Stimulated activated naive B cell treated with anti-CD40 and anti-IgM and Interleukin-4, amounts not matched to agents 10 μg/mL and 1 μg/mL and 100 μg/mL, for 72 hours (primary cell): Measurements from ENCODE around the gene ZFP36L2.

ENCODE experiments used
- ATAC-seq, 2 donors: fragments of 150-1000 bp; cut with Tn5 transposase; replicated peaks; 2 replicates each; pipeline ENCODE4 v1.10.0; 2021; ENCODE audit warnings: moderate library complexity in 1 of 2
- DNase-seq: peaks from one replicate; pipeline ENCODE4 v3.0.0; 2021
- H3K27ac Mint-ChIP-seq: one replicate; pipeline ENCODE4 v1.8.0; 2022; ENCODE audit warnings: mild to moderate bottlenecking, mixed read lengths
- H3K27me3 Mint-ChIP-seq, 2 donors: one replicate each; pipeline ENCODE4 v1.8.0; 2022; ENCODE audit warnings: mixed read lengths in 2 of 2
- H3K36me3 Mint-ChIP-seq, 2 donors: one replicate each; pipeline ENCODE4 v1.8.0; 2022; ENCODE audit warnings: mixed read lengths in 2 of 2, mild to moderate bottlenecking in 1 of 2
- H3K4me1 Mint-ChIP-seq, 2 donors: one replicate each; pipeline ENCODE4 v1.8.0; 2022; ENCODE audit warnings: mixed read lengths in 2 of 2, mild to moderate bottlenecking in 1 of 2
- H3K4me3 Mint-ChIP-seq, 2 donors: one replicate each; pipeline ENCODE4 v1.8.0; 2022; ENCODE audit warnings: mild to moderate bottlenecking in 2 of 2, mixed read lengths in 2 of 2, moderate library complexity in 1 of 2
- H3K9me3 Mint-ChIP-seq, 2 donors: one replicate each; pipeline ENCODE4 v1.8.0; 2022; ENCODE audit warnings: mixed read lengths in 2 of 2, mild to moderate bottlenecking in 1 of 2

The ZFP36L2 gene

GRCh38 chr2:43226558-43226954, at the start of gene ZFP36L2:
TSS of gene ZFP36L2 (minus strand) at chr2:43226606. CDS start at chr2:43226315, 291 bp downstream.
- Mint-ChIP-seq H3K27ac (peak within 1 kb of the TSS; percentile 99), H3K9me3 (no peaks in the 10 kb centered on the region), H3K36me3 (peaks cover 21 to 47% of the 10 kb centered on the region in 2 donors), H3K27me3 (peaks cover 0 to 4% of the 10 kb centered on the region in 2 donors), H3K4me1 (peaks cover 27 to 76% of the 10 kb centered on the region in 2 donors), H3K4me3 (peak within 1 kb of the TSS; percentile 89 to 94)
- DNase-seq (peak; percentile 93), ATAC-seq (peak; percentile 74 to 80)

- H3K4me3 Mint-ChIP-seq: no peak overlapping the region
- H3K27me3 Mint-ChIP-seq: no peaks in the 10 kb centered on the region
- H3K4me1 Mint-ChIP-seq: peaks cover 7 to 14% of the 10 kb centered on the region in 2 donors
- H3K36me3 Mint-ChIP-seq: peaks cover 38 to 59% of the 10 kb centered on the region in 2 donors
- H3K9me3 Mint-ChIP-seq: no peaks in the 10 kb centered on the region
- ATAC-seq (no peak), DNase-seq (no peak)
- H3K27ac Mint-ChIP-seq: no peak overlapping the region
Measured at GRCh38 chr2:43274721-43275120, 48.3 kb upstream of the ZFP36L2 start.

GRCh38 chr2:43274055-43274454, 47.6 kb upstream of the ZFP36L2 start:
- Mint-ChIP-seq H3K4me1 (peaks cover 7 to 14% of the 10 kb centered on the region in 2 donors), H3K27ac (peak overlapping the region; percentile 73), H3K27me3 (no peaks in the 10 kb centered on the region)

GRCh38 chr2:43273529-43273928, 47.1 kb upstream of the ZFP36L2 start:
- H3K27me3 Mint-ChIP-seq: no peaks in the 10 kb centered on the region
- peaks cover 7 to 14% of the 10 kb centered on the region in 2 donors for H3K4me1 Mint-ChIP-seq
- H3K9me3 Mint-ChIP-seq: no peaks in the 10 kb centered on the region
- ATAC-seq (peak; percentile 88 to 93), DNase-seq (peak; percentile 13)
- peak overlapping the region; percentile 73 for H3K27ac Mint-ChIP-seq
- no peak overlapping the region for H3K4me3 Mint-ChIP-seq
- H3K36me3 Mint-ChIP-seq: peaks cover 40 to 60% of the 10 kb centered on the region in 2 donors

More at GRCh38 chr2:43274055-43274454, 47.6 kb upstream of the ZFP36L2 start:
- peaks cover 40 to 59% of the 10 kb centered on the region in 2 donors for H3K36me3 Mint-ChIP-seq
- no peak for ATAC-seq
- no peaks in the 10 kb centered on the region for H3K9me3 Mint-ChIP-seq
- H3K4me3 Mint-ChIP-seq: no peak overlapping the region
- DNase-seq: no peak

- no peaks in the 10 kb centered on the region for H3K9me3 Mint-ChIP-seq
- no peak for DNase-seq
- no peak for ATAC-seq
- no peaks in the 10 kb centered on the region for H3K27me3 Mint-ChIP-seq
- peaks cover 39 to 60% of the 10 kb centered on the region in 2 donors for H3K36me3 Mint-ChIP-seq
- H3K4me1 Mint-ChIP-seq: peaks cover 7 to 14% of the 10 kb centered on the region in 2 donors
- H3K27ac Mint-ChIP-seq: no peak overlapping the region
- no peak overlapping the region for H3K4me3 Mint-ChIP-seq
Measured at GRCh38 chr2:43270930-43271615, 44.7 kb upstream of the ZFP36L2 start.

- no peak for DNase-seq
- peaks cover 35 to 60% of the 10 kb centered on the region in 2 donors for H3K36me3 Mint-ChIP-seq
- H3K4me1 Mint-ChIP-seq: peaks cover 9 to 14% of the 10 kb centered on the region in 2 donors
- H3K4me3 Mint-ChIP-seq: no peak overlapping the region
- no peak for ATAC-seq
- peak overlapping the region; percentile 21 for H3K27ac Mint-ChIP-seq
- H3K9me3 Mint-ChIP-seq: no peaks in the 10 kb centered on the region
- no peaks in the 10 kb centered on the region for H3K27me3 Mint-ChIP-seq
Measured at GRCh38 chr2:43270461-43270860, 44.1 kb upstream of the ZFP36L2 start.

- ATAC-seq (no peak), DNase-seq (no peak)
- no peaks in the 10 kb centered on the region for H3K9me3 Mint-ChIP-seq
- no peak overlapping the region for H3K4me3 Mint-ChIP-seq
- H3K27ac Mint-ChIP-seq: no peak overlapping the region
- H3K27me3 Mint-ChIP-seq: no peaks in the 10 kb centered on the region
- H3K4me1 Mint-ChIP-seq: peaks cover 9 to 14% of the 10 kb centered on the region in 2 donors
- peaks cover 35 to 61% of the 10 kb centered on the region in 2 donors for H3K36me3 Mint-ChIP-seq
Measured at GRCh38 chr2:43269706-43270105, 43.3 kb upstream of the ZFP36L2 start.

GRCh38 chr2:43269074-43269572, 42.7 kb upstream of the ZFP36L2 start:
- no peaks in the 10 kb centered on the region for H3K9me3 Mint-ChIP-seq
- no peak overlapping the region for H3K4me3 Mint-ChIP-seq
- DNase-seq (no peak), ATAC-seq (no peak)
- H3K27me3 Mint-ChIP-seq: no peaks in the 10 kb centered on the region
- H3K4me1 Mint-ChIP-seq: peaks cover 9 to 17% of the 10 kb centered on the region in 2 donors
- H3K27ac Mint-ChIP-seq: no peak overlapping the region
- peaks cover 38 to 63% of the 10 kb centered on the region in 2 donors for H3K36me3 Mint-ChIP-seq

- DNase-seq: no peak
- Mint-ChIP-seq H3K36me3 (peaks cover 36 to 64% of the 10 kb centered on the region in 2 donors), H3K27ac (peak overlapping the region; percentile 11)
Measured at GRCh38 chr2:43268066-43268953, 41.9 kb upstream of the ZFP36L2 start.

GRCh38 chr2:43267381-43267780, 41.0 kb upstream of the ZFP36L2 start:
- ATAC-seq (no peak), DNase-seq (no peak)
- Mint-ChIP-seq H3K36me3 (peaks cover 35 to 66% of the 10 kb centered on the region in 2 donors), H3K4me3 (no peak overlapping the region), H3K27me3 (no peaks in the 10 kb centered on the region), H3K4me1 (peaks cover 4 to 5% of the 10 kb centered on the region in 2 donors), H3K27ac (no peak overlapping the region), H3K9me3 (no peaks in the 10 kb centered on the region)

More at GRCh38 chr2:43268066-43268953, 41.9 kb upstream of the ZFP36L2 start:
- Mint-ChIP-seq H3K27me3 (no peaks in the 10 kb centered on the region), H3K4me1 (peaks cover 6 to 10% of the 10 kb centered on the region in 2 donors), H3K9me3 (no peaks in the 10 kb centered on the region), H3K4me3 (no peak overlapping the region)
- ATAC-seq: no peak

GRCh38 chr2:43266711-43267111, 40.3 kb upstream of the ZFP36L2 start:
- Mint-ChIP-seq H3K4me1 (peaks cover 4 to 5% of the 10 kb centered on the region in 2 donors), H3K4me3 (no peak overlapping the region), H3K27ac (no peak overlapping the region), H3K36me3 (peaks cover 31 to 64% of the 10 kb centered on the region in 2 donors), H3K9me3 (no peaks in the 10 kb centered on the region), H3K27me3 (no peaks in the 10 kb centered on the region)
- DNase-seq (no peak), ATAC-seq (no peak)

- Mint-ChIP-seq H3K27ac (peak overlapping the region; percentile 25), H3K9me3 (no peaks in the 10 kb centered on the region), H3K27me3 (no peaks in the 10 kb centered on the region), H3K36me3 (peaks cover 31 to 57% of the 10 kb centered on the region in 2 donors), H3K4me1 (peaks cover 4 to 5% of the 10 kb centered on the region in 2 donors), H3K4me3 (no peak overlapping the region)
- ATAC-seq (no peak), DNase-seq (no peak)
Measured at GRCh38 chr2:43265421-43265820, 39.0 kb upstream of the ZFP36L2 start.

- DNase-seq: no peak
- no peak for ATAC-seq
- H3K27ac Mint-ChIP-seq: no peak overlapping the region
- peaks cover 32 to 55% of the 10 kb centered on the region in 2 donors for H3K36me3 Mint-ChIP-seq
- H3K9me3 Mint-ChIP-seq: no peaks in the 10 kb centered on the region
- H3K27me3 Mint-ChIP-seq: no peaks in the 10 kb centered on the region
- peaks cover 4 to 5% of the 10 kb centered on the region in 2 donors for H3K4me1 Mint-ChIP-seq
- H3K4me3 Mint-ChIP-seq: no peak overlapping the region
Measured at GRCh38 chr2:43265001-43265400, 38.6 kb upstream of the ZFP36L2 start.

- Mint-ChIP-seq H3K4me3 (no peak overlapping the region), H3K36me3 (peaks cover 24 to 39% of the 10 kb centered on the region in 2 donors), H3K4me1 (peaks cover 4 to 5% of the 10 kb centered on the region in 2 donors), H3K27ac (no peak overlapping the region), H3K9me3 (no peaks in the 10 kb centered on the region), H3K27me3 (no peaks in the 10 kb centered on the region)
- DNase-seq (no peak), ATAC-seq (no peak)
Measured at GRCh38 chr2:43262951-43263350, 36.5 kb upstream of the ZFP36L2 start.
